ENCODE measurements around the gene SNAI1.

GRCh38 chr20:50017576-50018248 lies 34.9 kb downstream of the SNAI1 start:
- TF ChIP-seq POLR2A (IDR thresholded peaks at IDR 0.05) (no peak), CTCF (IDR thresholded peaks at IDR 0.05) (no peak), EP300 (IDR thresholded peaks at IDR 0.05) (no peak)
